IPS-NIHi7 (cell line): Measurements from ENCODE around the gene OLFML3.
"Not testable (repeated sequence)": the region's sequence is repeated elsewhere in the genome, so short reads cannot be mapped to it uniquely, and the experiment has no call there.

ENCODE experiments used
- DNase-seq: peaks from one replicate; pipeline ENCODE4 v3.0.0; 2012; ENCODE audit warnings: mixed read lengths; ENCODE audit errors: extremely low spot score

OLFML3 gene

DNA sequence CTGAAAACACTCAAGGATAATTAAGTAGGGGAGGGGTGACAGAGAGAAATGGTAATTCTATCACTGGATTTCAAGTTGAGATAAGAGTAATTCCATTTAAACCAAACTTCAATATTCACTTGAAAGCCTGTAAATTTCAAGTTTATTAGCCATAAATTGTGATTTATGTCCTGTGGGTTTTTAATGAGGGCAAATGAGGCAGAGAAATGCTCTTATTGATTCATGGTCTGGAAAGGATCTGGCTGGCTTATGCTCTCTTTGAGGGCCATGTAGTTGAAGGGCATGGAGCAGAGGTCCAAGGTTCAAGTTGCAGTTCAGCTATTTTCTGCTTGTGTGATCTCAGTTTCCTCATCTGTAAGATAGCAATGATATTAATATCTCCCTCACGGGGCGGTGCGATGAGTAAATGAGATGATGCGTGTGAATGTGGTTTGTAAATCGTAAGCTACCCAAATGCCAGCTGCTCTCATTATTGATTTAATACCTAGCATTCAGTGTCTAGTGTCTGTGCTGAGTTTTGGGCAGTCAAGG, 12.3 kb downstream of the OLFML3 start:
- no peak for DNase-seq

DNA sequence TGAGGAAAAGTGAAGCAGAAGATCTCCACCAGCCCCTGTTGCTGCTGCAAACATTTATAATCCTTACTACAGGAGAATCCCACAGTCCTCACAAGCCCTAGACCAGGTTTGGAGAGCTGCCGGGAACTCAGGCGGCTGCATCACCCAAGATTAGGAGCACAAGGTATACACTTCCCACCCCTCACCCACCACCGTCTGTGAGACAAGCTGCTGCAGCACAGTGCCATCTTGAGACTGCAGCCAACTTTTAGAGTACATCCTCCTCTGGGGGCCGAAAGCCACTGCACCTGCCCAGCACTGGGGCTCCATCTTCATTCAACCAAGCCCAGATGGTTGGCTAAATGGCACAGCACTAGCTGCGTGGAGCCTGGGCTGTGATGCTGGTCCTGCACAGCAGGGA, 13.8 kb downstream of the OLFML3 start:
- no peak for DNase-seq

DNA sequence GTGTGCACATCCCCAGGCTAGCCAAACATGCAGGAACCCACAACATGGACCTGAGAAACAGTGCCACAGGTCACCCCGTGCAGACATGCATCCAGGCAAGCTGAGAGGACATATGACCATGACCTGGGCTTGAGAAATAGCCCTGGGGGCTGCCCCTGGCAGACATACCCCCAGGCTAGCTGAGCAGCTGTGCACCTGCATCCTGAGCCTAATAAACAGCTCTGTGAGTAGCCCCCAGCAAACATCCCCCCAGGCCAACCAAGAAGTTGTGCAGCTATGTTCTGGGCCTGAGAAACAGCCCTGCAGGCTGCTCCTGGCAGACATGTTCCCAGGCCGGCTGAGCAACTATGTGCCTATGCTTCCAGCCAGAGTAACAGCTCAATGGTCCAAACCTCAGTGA, 14.5 kb downstream of the OLFML3 start:
- no peak for DNase-seq

DNA sequence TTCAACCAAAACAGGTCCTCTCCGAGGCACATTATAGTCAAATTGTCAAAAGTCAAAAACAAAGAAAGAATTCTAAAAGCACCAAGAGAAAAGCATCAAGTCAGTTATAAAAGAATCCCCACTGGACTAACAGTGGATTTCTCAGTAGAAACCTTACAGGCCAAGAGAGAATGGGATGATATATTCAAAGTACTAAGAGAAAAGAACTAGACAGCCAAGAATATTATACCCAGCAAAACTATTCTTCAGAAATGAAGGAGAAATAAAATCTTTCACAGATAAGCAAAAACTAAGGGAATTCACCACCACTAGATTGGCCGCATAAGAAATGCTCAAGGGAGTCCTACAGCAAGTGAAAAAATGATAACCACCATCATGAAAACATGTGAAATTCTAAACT, 16.1 kb downstream of the OLFML3 start:
- DNase-seq = no peak

DNA sequence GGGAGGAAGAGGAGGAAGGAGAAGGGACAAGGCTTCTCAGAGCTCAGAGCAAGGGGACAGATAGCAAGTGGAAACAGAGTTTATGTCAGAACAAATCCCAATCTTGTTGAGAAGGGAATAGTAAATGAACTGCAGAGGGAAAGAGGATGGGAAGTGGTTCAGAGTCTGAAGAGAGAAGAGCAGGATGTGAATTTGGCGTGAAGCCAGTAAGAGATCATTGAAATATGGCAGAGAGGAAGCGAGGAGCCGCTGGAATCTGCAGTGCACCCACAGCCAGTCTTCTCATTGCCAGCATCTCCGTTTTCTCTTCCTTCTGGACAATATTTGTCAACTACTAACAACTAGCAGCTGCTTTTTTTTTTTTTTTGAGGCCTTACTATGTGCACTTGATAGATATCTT, 19.1 kb downstream of the OLFML3 start:
- DNase-seq = no peak

DNA sequence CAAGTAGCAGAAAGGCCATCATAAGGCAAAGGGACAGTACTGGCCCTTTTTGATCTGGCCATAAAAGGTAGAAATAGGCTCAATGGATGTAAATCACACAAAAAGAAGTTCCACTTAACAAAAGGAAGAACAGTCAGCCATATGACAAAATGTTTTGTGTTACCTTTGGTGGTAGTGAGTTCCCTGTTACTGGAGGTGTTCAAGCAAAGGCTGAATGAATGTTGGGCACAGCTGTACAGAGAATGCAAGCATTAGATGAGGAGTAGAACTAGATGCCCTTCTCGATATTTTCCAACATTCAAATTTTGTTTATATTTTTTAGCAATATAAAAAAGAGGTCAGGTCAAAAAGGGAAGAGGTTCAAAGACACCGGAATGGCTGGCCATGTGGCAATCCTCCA, 20.0 kb downstream of the OLFML3 start:
- no peak for DNase-seq

DNA sequence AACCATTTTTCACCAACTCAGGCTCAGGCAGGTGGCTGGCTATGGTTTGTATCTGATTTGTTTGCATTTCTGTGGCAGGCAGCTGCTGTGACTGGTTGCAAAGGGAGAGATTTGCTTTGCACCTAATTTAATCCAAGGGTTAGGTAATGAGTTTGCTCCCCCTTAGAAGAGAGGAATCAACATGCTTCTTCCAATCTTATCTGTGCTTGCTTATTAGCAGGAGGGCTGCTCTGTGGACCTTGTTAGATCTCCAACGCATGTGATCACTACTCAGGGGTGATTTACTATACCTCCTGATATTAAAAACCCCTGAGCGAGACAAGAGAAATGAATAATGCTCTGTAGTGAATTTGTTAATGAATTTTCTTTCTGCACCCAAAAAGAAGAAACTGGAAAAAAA, 20.5 kb downstream of the OLFML3 start:
- no peak for DNase-seq

DNA sequence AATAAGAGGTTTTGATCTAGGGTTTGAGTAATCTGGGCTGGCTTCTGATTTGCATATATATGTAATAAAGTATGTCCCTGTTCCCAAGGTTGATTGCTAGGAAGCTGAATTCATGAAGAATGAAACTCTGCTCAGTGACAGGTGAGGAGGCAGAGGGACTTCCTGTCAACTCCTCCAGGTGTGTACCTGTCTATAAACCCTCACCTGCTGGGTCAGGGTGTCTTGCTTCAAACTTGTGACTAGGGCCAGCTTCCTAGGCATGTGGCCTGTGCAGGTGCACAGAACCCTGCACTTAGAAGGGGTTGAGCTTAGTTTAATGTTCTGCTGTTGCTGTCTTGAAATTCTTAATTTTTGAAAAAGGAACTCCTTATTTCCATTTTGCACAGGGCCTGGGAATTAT, 21.1 kb downstream of the OLFML3 start:
- DNase-seq = no peak

DNA sequence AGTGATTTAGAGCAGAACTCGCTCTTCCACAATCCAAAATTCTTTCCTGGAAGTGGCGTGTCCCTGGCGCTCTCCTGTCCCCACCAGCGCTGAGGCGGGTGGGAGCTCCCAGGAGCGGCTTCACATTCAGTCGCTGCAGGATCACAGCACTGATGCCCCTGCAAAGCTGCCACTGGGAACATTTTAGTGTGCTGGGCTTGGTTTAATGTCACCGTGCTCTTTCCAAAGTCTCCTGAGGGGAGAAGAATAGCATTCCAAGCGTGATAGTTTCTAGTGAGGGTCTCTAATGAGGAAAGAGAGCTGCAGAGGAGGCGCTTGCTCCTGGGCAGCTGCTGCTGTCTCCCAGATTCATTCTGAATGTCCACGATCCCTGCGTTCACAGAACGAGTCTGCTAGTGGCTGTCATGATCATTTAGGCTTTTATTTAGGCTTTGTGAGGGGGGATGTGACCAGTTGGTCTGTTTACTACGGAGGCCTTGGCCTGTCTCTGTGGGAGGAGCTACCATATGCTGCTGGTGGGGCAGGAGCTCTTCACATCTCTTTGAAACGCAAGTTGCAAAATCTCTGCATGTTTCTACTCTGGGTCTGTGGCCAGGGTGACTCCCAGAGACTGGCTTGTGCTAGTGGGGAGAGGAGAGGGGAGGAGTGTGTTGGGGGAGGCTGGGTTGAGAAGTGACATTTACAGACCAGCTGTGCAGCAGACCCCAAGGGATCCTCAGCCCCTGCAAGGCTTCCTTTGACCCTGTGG, 23.4 kb downstream of the OLFML3 start:
- DNase-seq = peak; percentile 51

DNA sequence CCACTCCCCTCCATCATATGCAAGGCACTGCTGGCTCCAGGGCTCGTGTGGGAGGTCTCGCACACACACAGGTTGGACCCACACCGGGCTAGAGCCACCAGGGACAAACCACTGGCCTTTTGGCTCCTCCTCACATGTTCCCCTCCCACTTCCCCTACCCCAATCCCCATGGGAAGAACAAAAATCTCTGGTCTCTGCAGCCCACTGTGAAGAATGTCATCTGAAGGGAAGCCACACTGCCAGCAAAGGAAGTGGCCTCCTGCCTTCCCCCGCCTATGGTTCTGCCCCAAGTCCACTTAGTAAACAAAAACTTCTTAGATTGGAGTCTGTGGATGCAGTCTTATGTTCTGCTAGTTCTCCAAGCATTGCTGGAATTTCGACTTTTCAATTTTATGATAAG, 24.2 kb downstream of the OLFML3 start:
- peak; percentile 20 for DNase-seq

DNA sequence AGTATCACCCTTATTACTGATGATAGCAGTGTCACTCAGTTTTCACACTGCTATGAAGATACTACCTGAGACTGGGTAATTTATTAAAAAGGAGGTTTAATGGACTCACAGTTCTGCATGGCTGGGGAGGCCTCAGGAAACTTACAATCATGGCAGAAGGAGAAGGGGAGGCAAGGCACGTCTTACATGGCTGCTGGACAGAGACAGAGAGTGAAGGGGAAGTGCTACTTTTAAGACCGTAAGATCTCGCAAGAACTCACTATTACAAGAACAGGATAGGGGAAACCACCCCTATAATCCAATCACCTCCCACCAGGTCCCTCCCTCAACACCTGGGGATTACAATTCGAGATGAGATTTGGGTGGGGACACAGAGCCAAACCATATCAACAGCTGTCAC, 27.6 kb downstream of the OLFML3 start:
- not testable (repeated sequence) for DNase-seq

DNA sequence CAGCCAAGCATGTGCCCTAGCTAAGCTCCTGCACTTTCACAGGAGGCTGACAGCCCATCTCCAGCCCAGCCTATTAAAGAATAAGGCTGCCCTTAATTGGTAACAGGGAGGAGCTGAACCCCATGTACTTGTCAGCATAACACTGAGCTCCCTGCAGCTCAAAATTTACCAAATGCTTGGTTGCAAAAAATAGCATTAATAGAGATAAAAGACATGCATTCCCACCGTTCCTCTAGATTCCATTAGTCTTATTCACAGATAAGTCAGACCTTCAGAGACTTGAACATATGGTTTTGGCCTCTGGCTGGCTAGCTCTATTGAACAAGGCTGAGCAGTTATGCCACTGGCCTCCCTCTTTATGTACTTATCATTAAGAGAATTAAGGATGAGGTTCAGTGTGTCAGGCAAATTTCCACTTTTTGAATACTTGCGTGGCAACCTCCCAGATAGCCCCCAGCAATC, 29.2 kb downstream of the OLFML3 start:
- no peak for DNase-seq

DNA sequence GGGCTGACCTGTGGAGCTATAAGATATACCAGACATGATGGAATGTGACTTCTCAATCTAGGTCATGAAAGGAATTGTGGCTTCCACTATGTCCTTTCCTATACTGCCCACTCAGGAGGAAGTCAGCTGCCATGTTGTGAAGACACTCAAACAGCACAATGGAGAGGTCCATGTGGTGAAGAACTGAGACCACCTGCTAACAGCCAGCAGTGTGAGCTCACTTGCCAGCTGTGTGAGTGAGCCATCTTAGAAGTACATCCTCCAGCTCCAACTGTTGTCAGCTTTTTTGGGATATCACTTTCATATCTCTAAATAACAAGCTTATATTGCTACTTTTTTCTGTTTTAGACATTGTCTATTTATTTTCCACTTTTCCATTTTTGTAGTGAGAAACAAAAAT, 29.7 kb downstream of the OLFML3 start:
- no peak for DNase-seq

DNA sequence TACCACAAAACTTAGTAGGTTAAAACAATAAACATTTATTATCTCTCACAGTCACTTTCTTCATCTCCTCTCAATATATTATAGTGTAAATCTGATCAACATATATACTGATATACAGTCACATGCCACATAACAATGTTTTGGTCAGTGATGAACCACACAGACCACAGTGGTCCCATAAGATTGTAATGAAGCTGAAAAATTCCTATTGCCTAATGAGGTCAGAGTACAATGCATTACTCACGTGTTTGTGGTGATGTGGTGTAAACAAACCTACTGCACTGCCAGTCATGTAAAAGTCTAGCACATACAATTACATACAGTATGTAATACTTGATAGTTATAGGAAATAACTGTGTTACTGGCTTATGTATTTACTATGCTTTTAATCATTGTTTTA, 30.1 kb downstream of the OLFML3 start:
- no peak for DNase-seq

DNA sequence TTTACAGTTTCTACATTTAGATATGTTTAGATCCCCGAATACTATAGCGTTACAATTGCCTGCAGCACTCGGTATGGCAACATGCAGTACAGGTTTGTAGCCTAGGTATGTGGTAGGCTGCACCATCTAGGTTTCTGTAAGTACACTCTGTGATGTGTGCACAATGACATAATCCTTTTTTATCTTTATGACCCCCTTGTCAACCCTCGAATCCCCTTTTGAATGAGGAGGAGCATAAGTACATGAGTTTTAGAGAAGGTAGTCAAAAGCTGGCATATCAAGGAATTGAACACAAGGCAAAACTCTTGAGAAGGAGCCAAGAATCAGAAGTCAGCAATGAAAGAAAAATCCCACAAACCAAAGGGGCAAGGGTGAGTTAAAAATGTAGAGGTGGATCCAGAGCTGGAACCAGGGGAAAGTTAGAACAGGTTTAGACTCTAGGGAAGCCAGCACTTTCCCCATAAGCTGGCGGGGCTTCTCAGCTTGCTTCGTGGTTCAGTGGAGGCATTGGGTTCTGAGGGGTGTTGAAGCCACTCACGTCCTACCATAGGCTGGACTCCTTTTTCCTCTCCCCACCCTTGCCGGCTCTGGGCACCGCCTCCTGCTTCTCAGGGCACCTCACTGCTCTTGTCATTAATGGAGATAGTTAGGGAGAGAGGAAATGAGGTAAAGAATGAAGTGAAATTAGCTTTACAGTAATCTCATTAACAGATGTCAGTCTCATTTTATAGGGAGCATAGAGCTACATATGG, 31.3 kb downstream of the OLFML3 start:
- DNase-seq = no peak

DNA sequence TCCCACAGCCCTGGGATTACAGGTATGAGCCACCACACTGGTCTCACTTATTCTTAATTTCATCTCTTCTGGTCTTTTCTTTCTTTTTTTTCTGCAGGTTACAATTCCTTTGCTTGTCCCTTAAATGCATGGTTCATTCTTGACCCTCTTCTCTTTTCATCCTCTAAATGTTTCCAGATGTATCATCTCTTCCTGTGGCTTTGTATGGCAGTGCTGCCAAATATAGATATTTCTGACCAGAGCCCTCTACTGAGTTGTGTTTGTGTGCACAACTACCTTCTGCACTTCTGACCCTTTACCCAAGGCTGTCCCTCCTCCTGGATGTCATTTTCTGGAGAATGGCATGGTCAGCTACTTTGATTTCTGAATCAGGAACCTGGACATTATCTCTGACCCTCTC, 32.5 kb downstream of the OLFML3 start:
- DNase-seq = no peak

DNA sequence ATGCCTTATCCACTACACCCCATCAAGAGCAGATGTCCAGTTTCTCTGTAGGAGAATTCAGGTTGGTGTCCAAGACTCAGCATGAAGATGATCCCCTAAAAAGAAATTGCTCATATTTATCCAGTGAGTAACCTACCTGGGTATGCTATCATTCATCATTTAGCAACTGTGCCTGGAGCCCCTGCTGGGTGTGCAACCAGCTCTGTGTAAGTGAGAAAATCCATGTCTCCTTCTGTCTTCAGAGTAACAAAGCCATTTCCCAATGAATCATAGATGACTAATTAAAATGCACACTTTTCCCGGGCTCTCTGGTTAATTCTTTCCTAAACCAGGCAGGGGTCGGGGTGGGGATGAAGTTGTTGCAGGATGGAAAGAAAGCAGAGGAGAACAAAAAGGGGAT, 35.8 kb downstream of the OLFML3 start:
- no peak for DNase-seq

DNA sequence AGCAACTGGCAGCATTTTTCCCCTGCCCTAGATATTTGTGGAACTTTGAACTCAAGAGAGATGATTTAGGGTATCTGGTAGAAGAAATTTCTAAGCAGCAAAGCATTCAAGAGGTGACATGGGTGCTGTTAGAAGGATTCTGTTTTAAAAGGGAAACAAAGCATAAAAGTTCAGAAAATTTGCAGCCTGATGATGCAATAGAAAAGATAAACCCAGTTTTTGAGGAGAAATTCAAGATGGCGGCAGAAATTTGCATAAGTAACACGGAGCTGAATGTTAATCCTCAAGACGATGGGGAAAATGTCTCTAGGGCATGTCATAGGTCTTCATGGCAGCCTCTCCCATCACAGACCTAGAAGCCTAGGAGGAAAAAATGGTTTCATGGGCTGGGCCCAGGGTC, 40.5 kb downstream of the OLFML3 start:
- DNase-seq = not testable (repeated sequence)

DNA sequence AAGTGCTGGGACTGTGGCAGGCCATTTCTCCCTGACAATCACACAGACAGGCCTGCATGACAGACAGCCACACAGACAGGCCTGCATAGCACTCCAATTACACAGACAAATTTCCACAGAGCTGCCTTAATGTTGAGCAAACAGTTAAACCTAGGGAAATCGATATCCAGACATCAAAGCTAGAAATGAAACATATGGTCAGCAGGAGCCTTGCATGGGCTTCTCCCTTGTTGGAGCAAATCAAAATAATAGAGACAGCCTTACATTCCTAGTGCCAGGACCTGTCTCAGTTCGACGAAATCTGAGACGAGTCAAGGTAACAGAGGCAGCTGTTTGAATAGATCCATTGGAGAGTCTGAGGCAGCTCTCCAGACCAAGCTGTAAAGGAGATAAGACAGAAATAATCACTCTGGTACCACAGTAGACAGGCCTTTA, 42.4 kb downstream of the OLFML3 start:
- DNase-seq = no peak

DNA sequence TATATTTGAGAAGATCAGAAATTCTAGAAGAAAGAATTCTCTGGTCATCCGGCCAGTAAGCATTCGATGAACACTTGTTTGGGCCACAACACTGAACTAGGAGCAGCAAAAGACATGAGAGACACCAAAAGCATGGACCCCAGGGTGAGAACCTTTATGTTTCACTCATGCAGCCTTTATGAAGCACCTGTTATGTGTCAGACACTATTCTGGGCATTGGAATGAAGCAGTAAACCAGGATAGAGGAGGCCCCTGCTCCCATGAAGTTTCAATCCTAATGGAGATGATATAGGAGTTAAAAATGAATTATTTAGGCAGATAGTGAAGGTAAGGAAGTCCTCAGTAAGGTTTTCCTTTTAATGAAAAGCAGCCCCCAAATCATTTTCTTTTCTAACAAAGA, 43.6 kb downstream of the OLFML3 start:
- no peak for DNase-seq

DNA sequence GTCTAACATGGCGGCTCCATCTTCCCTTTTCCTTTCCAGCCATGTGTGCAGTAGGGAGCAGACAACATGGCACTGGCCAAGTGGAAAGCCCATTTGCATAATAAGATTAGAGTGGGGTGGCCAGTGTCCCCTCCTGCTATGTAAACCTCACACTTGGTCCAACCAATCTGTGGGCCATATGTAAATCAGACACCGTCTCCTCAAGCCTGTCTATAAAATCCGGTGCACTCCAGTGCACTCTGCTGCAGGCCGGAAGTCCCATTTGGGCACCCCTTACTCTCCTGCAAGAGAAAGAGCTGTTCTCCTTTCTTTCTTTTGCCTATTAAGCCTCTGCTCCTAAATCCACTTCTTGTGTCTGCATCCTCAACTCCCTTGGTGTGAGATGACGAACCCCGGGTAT, 44.1 kb downstream of the OLFML3 start:
- no peak for DNase-seq

DNA sequence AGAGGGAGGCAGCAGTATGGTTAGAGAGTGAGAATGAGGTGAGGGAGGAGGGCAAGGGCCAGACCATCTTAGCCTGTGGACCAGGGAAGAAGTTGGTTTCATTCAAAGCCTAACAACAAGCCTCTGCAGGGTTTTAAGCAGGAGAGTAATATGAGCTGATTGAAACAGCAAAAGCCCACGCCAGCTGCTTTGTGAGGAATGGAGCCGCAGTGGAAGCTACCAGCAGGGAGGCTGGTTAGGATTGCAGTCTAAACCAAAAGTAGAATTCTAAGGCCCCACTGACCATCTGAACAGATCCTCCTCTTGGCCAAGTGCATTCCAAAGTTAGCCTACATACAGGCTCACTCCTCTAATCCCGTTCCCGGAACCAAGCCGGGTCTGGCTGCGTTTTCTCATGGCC, 44.8 kb downstream of the OLFML3 start:
- no peak for DNase-seq
